ENCODE results near the gene EXT2. TPM values are rescaled to one million over a fixed set of nuclear protein-coding genes. Genes with fewer than 3 reads are reported as not detected.

EXT2 gene
- total RNA-seq, 1 experiment from 2014 or later = 120 TPM

DNA sequence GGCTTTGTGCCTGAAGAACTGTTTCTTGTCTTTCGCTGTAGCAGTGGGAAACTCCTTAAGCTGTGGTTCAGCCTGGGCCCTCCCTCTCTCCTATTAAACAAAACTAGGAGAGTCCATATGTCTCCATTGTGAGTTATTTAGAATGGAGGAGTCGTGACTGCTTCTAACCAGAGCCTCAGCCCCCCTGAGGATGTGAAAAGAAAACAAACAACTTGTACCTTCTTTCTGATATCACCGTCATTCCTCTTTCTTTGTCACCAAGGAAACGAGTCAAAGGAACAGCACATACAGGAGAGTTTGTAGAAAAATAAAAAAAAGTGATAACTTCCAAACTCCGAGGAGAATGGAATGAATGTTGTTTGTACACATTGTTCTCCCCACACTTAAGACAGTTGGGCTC is 11.6 kb upstream of the EXT2 start:
- DNase-seq (ENCODE audit: low read depth) = no peak

- DNase-seq (ENCODE audit: low read depth) = no peak
These were observed 10.1 kb upstream of the EXT2 start for GRCh38 chr11:44085330-44085729.

DNA sequence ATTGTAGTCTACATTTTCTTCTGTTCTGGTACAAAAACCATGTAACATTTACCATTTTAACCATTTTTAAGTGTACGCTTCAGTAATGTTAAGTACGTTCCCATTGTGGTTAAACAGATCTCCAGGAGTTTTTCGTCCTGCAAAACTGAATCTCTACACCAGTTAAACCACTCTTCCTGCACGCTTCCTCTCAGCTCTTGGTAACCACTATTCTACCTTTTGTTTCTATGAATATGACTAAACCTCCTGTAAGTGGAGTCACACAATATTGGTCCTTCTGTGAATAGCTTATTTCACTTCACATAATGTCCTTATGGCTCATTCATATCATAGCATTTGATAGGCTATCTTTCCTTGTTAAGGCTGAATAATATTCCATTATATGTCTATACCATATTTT is 7.1 kb upstream of the EXT2 start:
- DNase-seq (ENCODE audit: low read depth) = no peak

- DNase-seq (ENCODE audit: low read depth) = no peak
These were observed 6.6 kb upstream of the EXT2 start for GRCh38 chr11:44088871-44089270.

- DNase-seq (ENCODE audit: low read depth) = no peak
These were observed 4.9 kb upstream of the EXT2 start for GRCh38 chr11:44090539-44090938.

- peak; percentile 55 for DNase-seq (ENCODE audit: low read depth)
These were observed 1.1 kb upstream of the EXT2 start for GRCh38 chr11:44094260-44094868.

GRCh38 chr11:44096360-44097185 is 1.1 kb downstream of the EXT2 start:
- DNase-seq (ENCODE audit: low read depth) = peak; percentile 58

- no peak for DNase-seq (ENCODE audit: low read depth)
These were observed 2.3 kb downstream of the EXT2 start for GRCh38 chr11:44097821-44098220.

GRCh38 chr11:44101098-44101497 is 5.6 kb downstream of the EXT2 start:
- DNase-seq (ENCODE audit: low read depth) = no peak

DNA sequence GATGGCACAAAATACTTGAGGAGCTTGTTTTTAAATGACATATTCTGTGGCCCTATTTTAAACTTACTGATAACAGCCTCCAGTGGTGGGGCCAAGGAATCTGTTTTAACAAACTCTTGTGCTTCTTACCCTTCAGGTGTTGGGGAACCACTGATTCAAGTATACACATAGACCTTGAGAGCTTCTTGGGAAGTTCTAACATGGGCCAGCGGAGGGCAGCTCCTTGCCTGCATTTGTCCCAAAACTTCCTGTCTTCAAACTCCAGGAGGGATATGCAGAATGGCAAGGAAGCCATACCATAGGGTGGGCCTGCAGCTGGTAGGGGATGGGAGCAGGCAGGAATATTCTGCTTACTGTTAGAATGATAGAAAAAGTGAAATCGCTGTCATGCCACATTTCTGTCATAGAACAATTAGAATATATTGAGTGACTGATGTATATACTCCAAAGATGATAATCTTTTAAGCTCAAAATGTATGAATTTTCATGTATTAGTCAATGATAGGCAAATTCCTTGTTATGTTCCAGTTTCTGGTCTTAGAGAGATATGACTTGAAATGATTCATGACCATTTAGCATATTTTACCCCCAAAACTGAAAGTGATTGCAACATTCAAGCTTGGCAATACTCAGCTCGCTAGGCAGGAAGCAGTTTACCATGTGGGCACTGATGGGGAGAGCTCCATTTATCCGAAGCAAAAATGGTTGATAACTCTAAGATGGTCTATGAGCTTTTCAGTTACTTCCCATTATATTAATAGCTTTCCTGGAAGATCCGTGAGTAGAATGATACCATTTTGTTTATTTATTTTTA is 9.2 kb downstream of the EXT2 start:
- no peak for DNase-seq (ENCODE audit: low read depth)

DNA sequence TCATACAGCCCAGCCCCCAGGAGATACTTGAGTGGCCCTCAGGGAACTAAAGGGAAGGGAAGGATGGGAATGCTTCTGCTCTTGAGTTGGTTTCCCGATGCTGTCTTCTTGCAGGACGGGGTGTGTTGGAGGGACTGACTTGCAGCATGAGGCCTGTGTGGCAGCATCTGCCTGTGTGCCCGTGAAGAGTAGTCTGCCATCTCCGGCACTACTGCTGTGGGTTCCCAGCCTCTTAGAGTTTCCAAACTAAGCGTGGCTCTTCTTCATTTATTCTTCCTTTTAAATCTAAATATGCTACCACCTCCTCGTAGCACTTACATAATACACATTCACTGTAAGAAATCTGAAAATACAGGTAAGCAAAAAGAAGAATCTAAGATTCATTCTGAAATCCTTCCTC is 12.8 kb downstream of the EXT2 start:
- no peak for DNase-seq (ENCODE audit: low read depth)

DNA sequence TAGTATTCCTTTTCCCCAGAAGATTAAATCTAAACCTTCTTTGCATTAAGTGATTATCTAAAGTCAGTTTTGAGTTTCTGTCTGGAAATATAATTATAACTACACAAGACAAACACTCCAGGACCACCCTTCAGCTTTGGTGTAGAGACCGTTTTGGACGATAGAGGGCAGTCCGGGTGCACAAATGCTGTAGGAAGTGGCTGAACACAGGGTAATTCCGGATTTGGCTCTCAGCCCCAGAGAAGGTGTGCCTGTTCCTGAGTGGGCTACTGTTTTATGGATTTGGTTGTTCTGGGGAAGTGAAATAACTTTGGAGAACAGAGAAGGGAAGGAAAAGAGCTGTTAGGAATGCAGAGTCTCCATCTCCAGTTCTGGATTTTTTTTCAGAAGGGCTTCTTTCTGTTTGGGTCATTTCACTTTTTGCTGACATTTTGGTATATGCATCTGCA is 14.8 kb downstream of the EXT2 start:
- DNase-seq (ENCODE audit: low read depth) = peak; percentile 40

GRCh38 chr11:44112091-44112821 is 16.8 kb downstream of the EXT2 start:
- peak; percentile 36 for DNase-seq (ENCODE audit: low read depth)

DNA sequence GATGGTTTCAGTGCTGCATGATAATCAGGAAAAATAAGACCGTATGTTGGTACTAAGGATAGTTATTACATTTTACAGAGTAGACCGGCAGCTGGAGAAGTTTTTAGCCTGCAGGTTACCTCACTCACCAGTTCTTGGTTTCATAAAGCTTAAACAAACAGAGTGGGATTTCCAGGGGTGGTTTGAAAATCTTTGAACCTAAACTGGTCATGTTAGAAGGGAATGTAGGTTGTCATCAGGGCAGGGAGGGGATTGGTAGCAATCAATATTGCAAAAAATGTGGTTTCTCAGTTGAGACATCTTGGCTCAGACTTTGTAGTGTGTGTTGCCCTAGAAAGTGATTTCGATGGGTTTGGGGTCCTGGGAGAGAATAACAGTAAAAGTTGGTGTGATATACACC is 17.5 kb downstream of the EXT2 start:
- DNase-seq (ENCODE audit: low read depth) = no peak

DNA sequence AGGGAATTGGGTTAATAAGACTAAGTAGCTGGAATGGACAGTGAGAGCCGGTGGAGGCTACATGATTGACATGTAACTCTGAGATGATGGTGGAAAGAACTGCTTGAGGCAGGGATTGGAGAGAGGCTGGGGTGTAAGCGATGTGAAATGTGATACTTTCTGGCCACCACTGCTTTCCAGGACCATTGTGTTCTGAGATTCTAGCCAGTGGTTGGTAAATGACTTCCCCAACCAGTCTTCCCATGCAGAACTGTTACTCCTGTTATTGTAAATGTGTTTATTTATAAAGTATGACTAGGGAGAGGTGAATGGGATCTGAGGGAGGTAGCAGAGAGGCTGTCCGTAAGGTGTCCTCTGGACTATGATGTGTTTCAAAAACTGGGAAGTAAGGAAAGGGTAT is 18.1 kb downstream of the EXT2 start:
- no peak for DNase-seq (ENCODE audit: low read depth)

- DNase-seq (ENCODE audit: low read depth) = no peak
These were observed 20.9 kb downstream of the EXT2 start for GRCh38 chr11:44116234-44116830.

DNA sequence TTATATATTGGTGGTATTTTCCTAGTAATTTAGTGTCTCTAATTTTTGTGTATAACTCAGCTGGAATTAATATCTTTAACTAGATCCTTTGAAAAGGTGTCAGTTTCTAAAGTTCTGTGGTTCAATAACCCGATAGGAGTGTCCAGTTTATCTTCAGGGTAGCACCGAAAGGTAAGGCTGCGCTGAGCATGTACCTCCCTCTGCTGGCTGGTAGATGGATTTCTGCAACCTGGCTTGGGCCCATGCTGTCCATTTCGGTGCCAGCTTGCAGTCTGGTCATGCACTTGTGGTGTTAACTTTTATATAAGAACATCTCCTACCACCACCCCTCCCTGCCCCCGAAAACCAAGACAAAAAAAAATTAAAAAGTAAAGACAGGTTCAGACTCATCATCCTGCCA is 24.7 kb downstream of the EXT2 start:
- DNase-seq (ENCODE audit: low read depth) = no peak

DNA sequence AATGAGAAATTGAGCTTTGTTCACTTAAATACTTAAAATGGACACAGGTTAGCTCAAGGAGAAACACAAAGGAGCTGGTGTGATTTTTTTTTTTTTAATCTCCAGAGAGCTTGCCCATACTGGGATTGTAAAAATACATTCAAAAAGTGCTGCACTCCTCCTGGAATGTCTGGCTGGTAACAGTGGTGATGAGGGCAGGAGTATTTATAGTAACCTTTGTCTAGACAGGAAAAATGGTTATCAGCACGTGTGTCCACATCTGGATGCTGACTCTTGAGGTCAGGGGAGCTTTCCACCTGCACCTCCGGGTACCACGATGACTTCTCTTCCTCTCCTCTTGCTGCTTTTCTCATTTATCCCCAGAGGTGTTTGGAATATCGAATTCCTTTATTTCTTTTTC is 30.1 kb downstream of the EXT2 start:
- no peak for DNase-seq (ENCODE audit: low read depth)

DNA sequence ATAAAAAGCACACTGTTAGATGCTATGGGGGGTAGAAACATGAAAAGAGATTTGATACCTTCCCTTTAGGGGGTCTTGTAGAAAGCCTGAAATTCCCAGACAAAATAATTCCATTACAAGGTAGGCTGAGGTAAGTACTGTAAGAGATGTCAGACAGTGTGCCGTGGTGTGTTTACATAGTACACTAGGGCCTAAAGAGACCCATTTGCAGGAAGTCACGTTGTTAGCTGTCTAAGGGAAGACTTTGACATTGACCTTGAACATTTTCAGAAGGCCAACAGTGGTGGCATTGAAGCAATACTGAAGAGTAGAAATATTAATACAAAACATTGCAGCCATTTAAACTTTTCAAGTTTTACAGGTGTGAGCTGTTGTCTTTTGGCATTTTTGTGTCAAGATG is 30.8 kb downstream of the EXT2 start:
- no peak for DNase-seq (ENCODE audit: low read depth)

DNA sequence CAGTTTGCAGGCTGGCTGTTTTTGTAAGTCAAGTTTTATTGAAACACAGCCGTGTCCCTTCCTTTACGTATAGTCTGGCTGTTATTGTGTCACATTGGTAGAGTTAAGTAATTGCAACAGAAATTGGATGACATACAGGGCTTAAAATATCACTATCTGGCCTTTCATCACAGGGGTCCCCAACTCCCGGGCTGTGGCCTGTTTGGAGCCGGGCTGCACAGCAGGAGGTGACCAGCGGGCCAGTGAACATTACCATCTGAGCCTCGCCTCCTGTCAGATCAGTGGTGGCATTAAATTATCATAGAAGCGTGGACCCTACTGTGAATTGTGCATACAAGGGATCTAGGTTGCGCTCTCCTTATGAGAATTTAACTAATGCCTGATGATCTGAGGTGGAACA is 31.7 kb downstream of the EXT2 start:
- DNase-seq (ENCODE audit: low read depth) = no peak

- DNase-seq (ENCODE audit: low read depth) = no peak
These were observed 33.3 kb downstream of the EXT2 start for GRCh38 chr11:44128729-44129128.
